SU-DHL-6 (cell line): ENCODE data around the gene EMP3.

ENCODE experiments used
- CTCF ChIP-seq: fragments of 200-600 bp; sonication (generic); IDR thresholded peaks from one replicate; pipeline ENCODE4 v1.5.1; 2017; ENCODE audit warnings: antibody characterized with exemption, mild to moderate bottlenecking, low read length, moderate library complexity; ENCODE audit not compliant: insufficient read depth, poor library complexity, severe bottlenecking
- EZH2phosphoT487 ChIP-seq: fragments of 200-600 bp; sonication (generic), shearing (Covaris generic); conservative IDR thresholded peaks from 2 replicates; pipeline ENCODE4 v1.6.1; 2018; ENCODE audit warnings: mild to moderate bottlenecking, antibody characterized with exemption, low read length, moderate library complexity, mixed read lengths

- TF ChIP-seq CTCF (no peak), EZH2phosphoT487 (no peak)
Measured at GRCh38 chr19:48350856-48351255, 25.5 kb downstream of the EMP3 start.
